IPS-18c (cell line): ENCODE results near the gene REM2.
"Not testable (repeated sequence)": the region's sequence is repeated elsewhere in the genome, so short reads cannot be mapped to it uniquely, and the experiment has no call there.

ENCODE experiments used
- H3K4me3 ChIP-seq: 2 replicates; pipeline ENCODE4 v1.7.0; 2013; ENCODE audit warnings: low read depth, mild to moderate bottlenecking, low read length, moderate library complexity; ENCODE audit not compliant: insufficient read depth
- H3K9me3 ChIP-seq: one replicate; pipeline ENCODE4 v1.6.1; 2013; ENCODE audit warnings: mild to moderate bottlenecking, low read length, moderate library complexity; ENCODE audit not compliant: control insufficient read depth, insufficient read depth

Gene REM2

GRCh38 chr14:22905627-22906026 is 22.6 kb downstream of the REM2 start:
- Histone ChIP-seq H3K9me3 (no peaks in the 10 kb centered on the region), H3K4me3 (no peak overlapping the region)

- H3K4me3 ChIP-seq: no peak overlapping the region
- H3K9me3 ChIP-seq: no peaks in the 10 kb centered on the region
Measured at GRCh38 chr14:22906073-22906472, 23.1 kb downstream of the REM2 start.

GRCh38 chr14:22907429-22907828 is 24.4 kb downstream of the REM2 start:
- H3K4me3 ChIP-seq: no peak overlapping the region
- no peaks in the 10 kb centered on the region for H3K9me3 ChIP-seq

- H3K4me3 ChIP-seq: no peak overlapping the region
Measured at GRCh38 chr14:22908601-22909000, 25.6 kb downstream of the REM2 start.

GRCh38 chr14:22910916-22911315 is 27.9 kb downstream of the REM2 start:
- H3K9me3 ChIP-seq: peaks cover 2% of the 10 kb centered on the region

More at GRCh38 chr14:22908601-22909000, 25.6 kb downstream of the REM2 start:
- no peaks in the 10 kb centered on the region for H3K9me3 ChIP-seq

GRCh38 chr14:22914836-22915235 is 31.8 kb downstream of the REM2 start:
- H3K4me3 ChIP-seq, H3K9me3 ChIP-seq: not testable (repeated sequence)

More at GRCh38 chr14:22910916-22911315, 27.9 kb downstream of the REM2 start:
- no peak overlapping the region for H3K4me3 ChIP-seq

GRCh38 chr14:22915886-22916521 is 33.0 kb downstream of the REM2 start:
- no peak overlapping the region for H3K4me3 ChIP-seq

GRCh38 chr14:22918804-22919600 is 36.0 kb downstream of the REM2 start, which contains the start of gene RBM23:
Gene RBM23 (minus strand): TSS chr14:22919149.
- peak within 1 kb of the TSS; percentile 96 for H3K4me3 ChIP-seq
- H3K9me3 ChIP-seq: peaks cover 2% of the 10 kb centered on the region

More at GRCh38 chr14:22915886-22916521, 33.0 kb downstream of the REM2 start:
- peaks cover 2% of the 10 kb centered on the region for H3K9me3 ChIP-seq

- H3K9me3 ChIP-seq: peaks cover under 1% of the 10 kb centered on the region
- H3K4me3 ChIP-seq: peak overlapping the region; percentile 29
Measured at GRCh38 chr14:22919601-22919921, 36.5 kb downstream of the REM2 start.

- H3K4me3 ChIP-seq: no peak overlapping the region
Measured at GRCh38 chr14:22920697-22921096, 37.7 kb downstream of the REM2 start.

GRCh38 chr14:22922294-22922693 is 39.3 kb downstream of the REM2 start:
- H3K4me3 ChIP-seq: no peak overlapping the region
- H3K9me3 ChIP-seq: no peaks in the 10 kb centered on the region

More at GRCh38 chr14:22920697-22921096, 37.7 kb downstream of the REM2 start:
- no peaks in the 10 kb centered on the region for H3K9me3 ChIP-seq

GRCh38 chr14:22923746-22924145 is 40.7 kb downstream of the REM2 start:
- Histone ChIP-seq H3K9me3 (no peaks in the 10 kb centered on the region), H3K4me3 (no peak overlapping the region)

GRCh38 chr14:22925513-22925912 is 42.5 kb downstream of the REM2 start:
- no peaks in the 10 kb centered on the region for H3K9me3 ChIP-seq
- H3K4me3 ChIP-seq: no peak overlapping the region

GRCh38 chr14:22926316-22926715 is 43.3 kb downstream of the REM2 start:
- no peaks in the 10 kb centered on the region for H3K9me3 ChIP-seq
- H3K4me3 ChIP-seq: no peak overlapping the region; the same call in 1 of the 2 replicates

- H3K4me3 ChIP-seq: peak overlapping the region; percentile 79
- no peaks in the 10 kb centered on the region for H3K9me3 ChIP-seq
Measured at GRCh38 chr14:22928237-22929103, 45.4 kb downstream of the REM2 start.

- Histone ChIP-seq H3K9me3 (no peaks in the 10 kb centered on the region), H3K4me3 (peak within 1 kb of the TSS; percentile 79)
Measured at GRCh38 chr14:22929104-22929960, 46.3 kb downstream of the REM2 start, which contains the start of gene PRMT5. Gene PRMT5 (minus strand): TSS chr14:22929376. CDS start chr14:22929361, 15 bp downstream.
